ENCODE data around the gene PRRX1.

- TF ChIP-seq CTCF (IDR thresholded peaks at IDR 0.05) (no peak), POLR2A (IDR thresholded peaks at IDR 0.05) (no peak)
Observed at GRCh38 chr1:170664093-170664827, at the start of gene PRRX1.

Measured in Peyer's patch (tissue), 4 donors.